Trophoblast cell (in vitro differentiated cells and primary cell): ENCODE results near the gene L3MBTL4.
A peak's percentile ranks its signal among the peaks of the same experiment; 100 is the strongest.

Experiments used
- DNase-seq, 2 donors: peaks; one replicate each; pipeline ENCODE4 v3.0.0-alpha.2; 2016
- H2AFZ ChIP-seq: 2 replicates; pipeline ENCODE4 v1.6.1; 2013; ENCODE audit warnings: low read length, moderate library complexity, mild to moderate bottlenecking; ENCODE audit not compliant: insufficient read depth, poor library complexity
- H2AK5ac ChIP-seq: 2 replicates; pipeline ENCODE4 v1.6.1; 2013; ENCODE audit warnings: mild to moderate bottlenecking, low read length
- H2BK120ac ChIP-seq: 2 replicates; pipeline ENCODE4 v1.6.1; 2013; ENCODE audit warnings: low read length, mild to moderate bottlenecking, moderate library complexity; ENCODE audit not compliant: insufficient read depth, poor library complexity
- H2BK12ac ChIP-seq: 2 replicates; pipeline ENCODE4 v1.6.1; 2013; ENCODE audit warnings: mild to moderate bottlenecking, low read length, moderate library complexity
- H2BK5ac ChIP-seq: 2 replicates; pipeline ENCODE4 v1.6.1; 2013; ENCODE audit warnings: low read length, low read depth, moderate library complexity, mild to moderate bottlenecking; ENCODE audit not compliant: poor library complexity
- H3K14ac ChIP-seq: 2 replicates; pipeline ENCODE4 v1.6.1; 2013; ENCODE audit warnings: mild to moderate bottlenecking, low read length
- H3K18ac ChIP-seq: 2 replicates; pipeline ENCODE4 v1.6.1; 2013; ENCODE audit warnings: mild to moderate bottlenecking, low read length
- H3K23ac ChIP-seq: 2 replicates; pipeline ENCODE4 v1.6.1; 2013; ENCODE audit warnings: low read length
- H3K27ac ChIP-seq: 2 replicates; pipeline ENCODE4 v1.5.1; 2013; ENCODE audit warnings: low read depth, mild to moderate bottlenecking, inconsistent platforms, low read length, moderate library complexity
- H3K27me3 ChIP-seq: 2 replicates; pipeline ENCODE4 v1.6.1; 2013; ENCODE audit warnings: inconsistent platforms, mild to moderate bottlenecking, low read length, moderate library complexity; ENCODE audit not compliant: insufficient read depth
- H3K36me3 ChIP-seq, 2 experiments: 1 replicate in 1 of 2; 2 replicates in 1 of 2; pipeline ENCODE4 v1.6.1; 2013; ENCODE audit warnings: low read length in 2 of 2, mild to moderate bottlenecking in 2 of 2, moderate library complexity in 1 of 2; ENCODE audit not compliant: insufficient read depth in 2 of 2, control insufficient read depth in 1 of 2
- H3K4ac ChIP-seq: 2 replicates; pipeline ENCODE4 v1.6.1; 2013; ENCODE audit warnings: low read depth, mild to moderate bottlenecking, low read length, moderate library complexity
- H3K4me1 ChIP-seq, 2 experiments: 1 replicate in 1 of 2; 2 replicates in 1 of 2; pipeline ENCODE4 v1.6.1; 2013; ENCODE audit warnings: low read length in 2 of 2, mild to moderate bottlenecking in 2 of 2, moderate library complexity in 1 of 2; ENCODE audit not compliant: insufficient read depth in 2 of 2, control insufficient read depth in 1 of 2
- H3K4me2 ChIP-seq: 2 replicates; pipeline ENCODE4 v1.6.1; 2013; ENCODE audit warnings: inconsistent platforms, mild to moderate bottlenecking, low read length, moderate library complexity
- H3K4me3 ChIP-seq: 2 replicates; pipeline ENCODE4 v1.5.1; 2013; ENCODE audit warnings: mild to moderate bottlenecking, low read depth, low read length, inconsistent platforms
- H3K79me1 ChIP-seq: one replicate; pipeline ENCODE4 v1.6.1; 2013; ENCODE audit warnings: low read length
- H3K79me2 ChIP-seq: 2 replicates; pipeline ENCODE4 v1.6.1; 2013; ENCODE audit warnings: low read length, mild to moderate bottlenecking; ENCODE audit not compliant: control insufficient read depth, insufficient read depth, poor library complexity
- H3K9ac ChIP-seq: 2 replicates; pipeline ENCODE4 v1.6.1; 2013; ENCODE audit warnings: mild to moderate bottlenecking, low read length
- H3K9me3 ChIP-seq: 2 replicates; pipeline ENCODE4 v1.6.1; 2013; ENCODE audit warnings: low read depth, mild to moderate bottlenecking, control low read depth, inconsistent platforms, low read length; ENCODE audit not compliant: insufficient read depth
- H4K12ac ChIP-seq: 2 replicates; pipeline ENCODE4 v1.6.1; 2013; ENCODE audit warnings: low read depth, mild to moderate bottlenecking, low read length, moderate library complexity
- H4K8ac ChIP-seq: 2 replicates; pipeline ENCODE4 v1.6.1; 2013; ENCODE audit warnings: low read depth, mild to moderate bottlenecking, low read length, moderate library complexity
- H4K91ac ChIP-seq: one replicate; pipeline ENCODE4 v1.6.1; 2013; ENCODE audit warnings: low read depth, mild to moderate bottlenecking, low read length, moderate library complexity
- WGBS: extraction: QIAGEN DNeasy Blood & Tissue Kit; methylation state at CpG from one replicate; pipeline ENCODE4 v1.1.7; 2013; ENCODE audit warnings: missing lambda C conversion rate; ENCODE audit not compliant: insufficient read length, insufficient coverage; ENCODE audit errors: extremely low coverage; 5-methylcytosine and 5-hydroxymethylcytosine counted together

L3MBTL4 gene

DNA sequence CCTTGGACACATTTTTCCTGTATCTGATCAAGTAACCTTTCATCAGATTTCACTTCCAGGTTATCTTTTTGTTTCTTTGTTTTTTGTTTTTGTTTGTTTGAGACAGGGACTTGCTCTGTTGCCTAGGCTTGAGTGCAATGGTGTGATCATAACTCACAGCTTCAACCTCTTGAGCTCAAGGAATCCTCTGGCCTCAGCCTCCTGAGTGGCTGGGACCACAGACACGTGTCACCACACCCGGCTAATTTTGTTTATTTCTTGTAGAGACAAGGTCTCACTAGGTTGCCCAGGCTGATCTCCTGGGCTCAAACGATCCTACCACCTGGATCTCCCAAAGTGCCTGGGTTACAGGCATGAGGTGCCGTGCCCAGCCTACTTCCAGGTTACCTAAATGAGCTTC lies 124.9 kb downstream of the L3MBTL4 start:
- Histone ChIP-seq H4K8ac (peak overlapping the region; percentile 54), H3K9me3 (no peaks in the 10 kb centered on the region), H3K36me3 (no peaks in the 10 kb centered on the region), H2AK5ac (peak overlapping the region; percentile 37), H2BK12ac (no peak overlapping the region), H3K79me1 (no peaks in the 10 kb centered on the region), H3K9ac (peak overlapping the region; percentile 34), H3K4me1 (no peaks in the 10 kb centered on the region), H3K27me3 (no peaks in the 10 kb centered on the region), H2BK120ac (no peak overlapping the region), H3K27ac (no peak overlapping the region), H3K23ac (no peak overlapping the region), H3K18ac (no peak overlapping the region), H4K12ac (peak overlapping the region; percentile 54), H3K4ac (no peak overlapping the region), H3K4me2 (no peak overlapping the region), H2AFZ (no peak overlapping the region), H4K91ac (peak overlapping the region; percentile 14), H3K4me3 (no peak overlapping the region), H2BK5ac (no peak overlapping the region), H3K79me2 (no peaks in the 10 kb centered on the region), H3K14ac (no peak overlapping the region)
- no CpG with 5 or more reads among the region's 4 CpGs for WGBS
- DNase-seq = peak; percentile 71 to 84

DNA sequence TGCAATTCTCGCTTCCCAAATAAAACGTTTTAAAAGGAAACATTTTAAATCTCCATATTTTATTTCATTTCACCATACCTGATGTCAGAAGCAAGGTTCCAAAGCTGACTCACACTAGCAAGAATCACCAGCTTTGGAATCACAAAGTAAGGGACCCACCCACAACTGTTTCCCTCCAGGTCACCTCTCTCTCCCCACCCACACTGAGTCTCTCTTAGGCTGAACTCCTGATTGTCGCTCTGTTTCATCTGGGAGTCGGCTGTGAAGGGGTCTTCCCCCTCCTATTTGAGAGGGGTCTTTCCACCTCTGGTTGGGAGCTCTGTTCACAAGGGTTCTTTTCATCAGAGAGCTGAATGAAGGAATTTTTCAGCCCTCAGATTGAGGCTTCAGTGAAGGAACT lies 128.1 kb downstream of the L3MBTL4 start:
- Histone ChIP-seq H2AFZ (no peak overlapping the region), H3K23ac (no peak overlapping the region), H3K14ac (no peak overlapping the region), H3K4me3 (no peak overlapping the region), H3K27me3 (no peaks in the 10 kb centered on the region), H3K9ac (no peak overlapping the region), H3K4me2 (no peak overlapping the region), H3K4me1 (no peaks in the 10 kb centered on the region), H3K4ac (no peak overlapping the region), H4K8ac (no peak overlapping the region), H3K9me3 (no peaks in the 10 kb centered on the region), H2BK12ac (no peak overlapping the region), H3K79me2 (no peaks in the 10 kb centered on the region), H2AK5ac (no peak overlapping the region), H2BK120ac (no peak overlapping the region), H3K36me3 (no peaks in the 10 kb centered on the region), H3K18ac (no peak overlapping the region), H4K91ac (no peak overlapping the region), H3K27ac (no peak overlapping the region), H2BK5ac (no peak overlapping the region), H4K12ac (no peak overlapping the region), H3K79me1 (no peaks in the 10 kb centered on the region)
- peak in 1 of 2 donors; percentile 26 for DNase-seq
- no CpG with 5 or more reads among the region's 4 CpGs for WGBS

DNA sequence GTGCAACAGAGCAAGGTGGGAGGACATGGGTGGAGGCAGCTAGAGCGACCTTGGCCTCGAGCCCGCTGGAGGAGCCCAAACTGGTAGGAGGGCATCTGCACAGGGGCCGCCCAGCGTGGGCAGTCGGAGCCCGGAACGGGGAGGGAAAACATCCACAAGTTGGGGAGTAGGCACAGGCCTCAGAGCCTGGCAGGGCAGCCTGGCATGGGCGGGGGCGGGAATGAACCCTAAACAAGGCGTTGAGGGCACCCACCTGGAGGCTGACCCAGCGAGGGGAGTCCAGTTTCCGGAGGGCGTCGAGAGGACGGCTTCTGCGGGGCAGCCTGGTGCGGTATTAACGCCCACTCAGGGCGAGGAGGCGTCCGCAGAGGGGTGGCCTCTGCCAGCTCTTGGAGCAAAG lies 129.9 kb downstream of the L3MBTL4 start:
- H3K4ac ChIP-seq = no peak overlapping the region
- no peak overlapping the region for H3K9ac ChIP-seq
- H3K27ac ChIP-seq = no peak overlapping the region
- no peaks in the 10 kb centered on the region for H3K27me3 ChIP-seq
- no peaks in the 10 kb centered on the region for H3K9me3 ChIP-seq
- H3K18ac ChIP-seq = no peak overlapping the region
- no CpG with 5 or more reads among the region's 22 CpGs for WGBS
- H4K8ac ChIP-seq = no peak overlapping the region
- no peak overlapping the region for H4K12ac ChIP-seq
- no peak overlapping the region for H2BK5ac ChIP-seq
- DNase-seq = no peak
- no peak overlapping the region for H2AFZ ChIP-seq
- no peaks in the 10 kb centered on the region for H3K79me1 ChIP-seq
- no peak overlapping the region for H2BK120ac ChIP-seq
- H3K4me1 ChIP-seq = no peaks in the 10 kb centered on the region
- no peak overlapping the region for H2BK12ac ChIP-seq
- H3K36me3 ChIP-seq = no peaks in the 10 kb centered on the region
- no peak overlapping the region for H3K4me2 ChIP-seq
- H3K23ac ChIP-seq = no peak overlapping the region
- H2AK5ac ChIP-seq = no peak overlapping the region
- H4K91ac ChIP-seq = no peak overlapping the region
- H3K4me3 ChIP-seq = no peak overlapping the region
- no peak overlapping the region for H3K14ac ChIP-seq
- no peaks in the 10 kb centered on the region for H3K79me2 ChIP-seq

DNA sequence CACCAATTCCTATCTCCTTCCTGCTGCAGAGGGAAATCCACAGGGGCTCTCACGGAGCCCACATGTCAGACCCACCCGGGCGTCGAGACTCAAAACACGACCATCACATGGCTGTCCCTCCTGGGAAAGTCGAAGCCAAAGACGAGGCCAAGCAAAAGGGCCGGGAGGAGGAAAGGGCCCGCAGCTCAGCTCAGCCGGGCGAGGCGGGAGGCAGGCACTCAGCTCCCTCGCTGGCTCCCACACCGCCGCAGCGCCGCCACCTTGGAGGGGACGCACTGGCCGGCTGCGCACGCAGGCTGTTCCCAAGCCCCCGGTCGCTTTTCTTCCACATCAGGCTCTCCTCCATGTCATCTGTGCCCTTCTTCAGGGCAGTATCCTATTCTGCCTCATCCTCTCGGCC lies 130.4 kb downstream of the L3MBTL4 start:
- no peak overlapping the region for H3K4ac ChIP-seq
- no peaks in the 10 kb centered on the region for H3K36me3 ChIP-seq
- no peak overlapping the region for H3K9ac ChIP-seq
- no peak overlapping the region for H2BK12ac ChIP-seq
- no peaks in the 10 kb centered on the region for H3K79me2 ChIP-seq
- no peak overlapping the region for H4K91ac ChIP-seq
- H3K18ac ChIP-seq = no peak overlapping the region
- H3K9me3 ChIP-seq = no peaks in the 10 kb centered on the region
- no CpG with 5 or more reads among the region's 24 CpGs for WGBS
- no peak overlapping the region for H4K8ac ChIP-seq
- H3K4me2 ChIP-seq = no peak overlapping the region
- no peaks in the 10 kb centered on the region for H3K4me1 ChIP-seq
- H2AFZ ChIP-seq = no peak overlapping the region
- no peaks in the 10 kb centered on the region for H3K79me1 ChIP-seq
- H4K12ac ChIP-seq = no peak overlapping the region
- H3K14ac ChIP-seq = no peak overlapping the region
- H3K23ac ChIP-seq = no peak overlapping the region
- H2BK5ac ChIP-seq = no peak overlapping the region
- no peak overlapping the region for H3K27ac ChIP-seq
- H3K4me3 ChIP-seq = no peak overlapping the region
- H2AK5ac ChIP-seq = no peak overlapping the region
- H2BK120ac ChIP-seq = no peak overlapping the region
- no peaks in the 10 kb centered on the region for H3K27me3 ChIP-seq
- peak in 1 of 2 donors; percentile 3 for DNase-seq
